ENCODE data around the gene HEXIM2.

HEXIM2 gene

GRCh38 chr17:45130681-45131615, 30.7 kb upstream of the HEXIM2 start:
- peak overlapping the region; percentile 23 for H3K27ac Mint-ChIP-seq (ENCODE audit: low read depth)
- no peak for ATAC-seq (replicated peaks; ENCODE audit: extremely low read depth, poor library complexity, severe bottlenecking)
- peaks cover 8% of the 10 kb centered on the region for H3K36me3 Mint-ChIP-seq (ENCODE audit: insufficient read depth)
- no peak for DNase-seq (ENCODE audit: low spot score in 2 of 2)
- no peaks in the 10 kb centered on the region for H3K9me3 Mint-ChIP-seq
- H3K4me1 Mint-ChIP-seq: peaks cover 9% of the 10 kb centered on the region
- H3K27me3 Mint-ChIP-seq: no peaks in the 10 kb centered on the region
- H3K4me3 Mint-ChIP-seq: peak overlapping the region; percentile 82

- ATAC-seq (replicated peaks; ENCODE audit: extremely low read depth, poor library complexity, severe bottlenecking) (no peak), DNase-seq (ENCODE audit: low spot score in 2 of 2) (peak in 1 of 2 donors; percentile 22)
- Mint-ChIP-seq H3K27me3 (no peaks in the 10 kb centered on the region), H3K9me3 (no peaks in the 10 kb centered on the region), H3K27ac (ENCODE audit: low read depth) (no peak overlapping the region), H3K4me1 (peaks cover 15% of the 10 kb centered on the region), H3K4me3 (peak overlapping the region; percentile 82), H3K36me3 (ENCODE audit: insufficient read depth) (peaks cover 8% of the 10 kb centered on the region)
Observed at GRCh38 chr17:45131616-45132319, 29.9 kb upstream of the HEXIM2 start.

- peaks cover 8% of the 10 kb centered on the region for H3K36me3 Mint-ChIP-seq (ENCODE audit: insufficient read depth)
- H3K27me3 Mint-ChIP-seq: no peaks in the 10 kb centered on the region
- peak within 1 kb of the TSS; percentile 82 for H3K4me3 Mint-ChIP-seq
- DNase-seq (ENCODE audit: low spot score in 2 of 2) (no peak), ATAC-seq (replicated peaks; ENCODE audit: extremely low read depth, poor library complexity, severe bottlenecking) (no peak)
- H3K4me1 Mint-ChIP-seq: peaks cover 15% of the 10 kb centered on the region
- no peaks in the 10 kb centered on the region for H3K9me3 Mint-ChIP-seq
- H3K27ac Mint-ChIP-seq (ENCODE audit: low read depth): peak within 1 kb of the TSS; percentile 90
Observed at GRCh38 chr17:45132320-45132571, 29.4 kb upstream of the HEXIM2 start, which contains the start of gene PLCD3. PLCD3 (minus strand) TSS chr17:45132515; CDS start chr17:45132410, 105 bp downstream.

GRCh38 chr17:45132572-45133463, 28.9 kb upstream of the HEXIM2 start:
- H3K9me3 Mint-ChIP-seq: no peaks in the 10 kb centered on the region
- H3K4me1 Mint-ChIP-seq: peaks cover 15% of the 10 kb centered on the region
- no peaks in the 10 kb centered on the region for H3K27me3 Mint-ChIP-seq
- peak overlapping the region; percentile 82 for H3K4me3 Mint-ChIP-seq
- DNase-seq (ENCODE audit: low spot score in 2 of 2): peak; percentile 52 to 60
- peak; percentile 50 for ATAC-seq (replicated peaks; ENCODE audit: extremely low read depth, poor library complexity, severe bottlenecking)
- peaks cover 8% of the 10 kb centered on the region for H3K36me3 Mint-ChIP-seq (ENCODE audit: insufficient read depth)
- peak overlapping the region; percentile 90 for H3K27ac Mint-ChIP-seq (ENCODE audit: low read depth)

- no peaks in the 10 kb centered on the region for H3K27me3 Mint-ChIP-seq
- H3K27ac Mint-ChIP-seq (ENCODE audit: low read depth): peak within 1 kb of the TSS; percentile 54
- H3K4me3 Mint-ChIP-seq: peak within 1 kb of the TSS; percentile 85
- DNase-seq (ENCODE audit: low spot score in 2 of 2) (peak; percentile 96 to 99), ATAC-seq (replicated peaks; ENCODE audit: extremely low read depth, poor library complexity, severe bottlenecking) (peak; percentile 91)
- H3K4me1 Mint-ChIP-seq: peaks cover 15% of the 10 kb centered on the region
- H3K9me3 Mint-ChIP-seq: no peaks in the 10 kb centered on the region
- peaks cover 9% of the 10 kb centered on the region for H3K36me3 Mint-ChIP-seq (ENCODE audit: insufficient read depth)
Observed at GRCh38 chr17:45135192-45135977, 26.3 kb upstream of the HEXIM2 start, which contains the start of gene ACBD4. ACBD4 (plus strand) TSS chr17:45135687; CDS start chr17:45136145, 458 bp downstream.

- Mint-ChIP-seq H3K27me3 (no peaks in the 10 kb centered on the region), H3K36me3 (ENCODE audit: insufficient read depth) (peaks cover 9% of the 10 kb centered on the region), H3K9me3 (no peaks in the 10 kb centered on the region), H3K4me3 (peak overlapping the region; percentile 85), H3K27ac (ENCODE audit: low read depth) (peak overlapping the region; percentile 54), H3K4me1 (peaks cover 20% of the 10 kb centered on the region)
- ATAC-seq (replicated peaks; ENCODE audit: extremely low read depth, poor library complexity, severe bottlenecking) (no peak), DNase-seq (ENCODE audit: low spot score in 2 of 2) (no peak)
Observed at GRCh38 chr17:45135978-45136791, 25.5 kb upstream of the HEXIM2 start.

- Mint-ChIP-seq H3K27me3 (no peaks in the 10 kb centered on the region), H3K9me3 (no peaks in the 10 kb centered on the region), H3K27ac (ENCODE audit: low read depth) (no peak overlapping the region), H3K36me3 (ENCODE audit: insufficient read depth) (peaks cover 7% of the 10 kb centered on the region), H3K4me3 (peak overlapping the region; percentile 85), H3K4me1 (peaks cover 24% of the 10 kb centered on the region)
- no peak for DNase-seq (ENCODE audit: low spot score in 2 of 2)
- ATAC-seq (replicated peaks; ENCODE audit: extremely low read depth, poor library complexity, severe bottlenecking): no peak
Observed at GRCh38 chr17:45136846-45137560, 24.7 kb upstream of the HEXIM2 start.

- Mint-ChIP-seq H3K9me3 (no peaks in the 10 kb centered on the region), H3K27me3 (no peaks in the 10 kb centered on the region), H3K4me1 (peaks cover 24% of the 10 kb centered on the region), H3K4me3 (no peak overlapping the region), H3K36me3 (ENCODE audit: insufficient read depth) (peaks cover 5% of the 10 kb centered on the region), H3K27ac (ENCODE audit: low read depth) (no peak overlapping the region)
- ATAC-seq (replicated peaks; ENCODE audit: extremely low read depth, poor library complexity, severe bottlenecking) (no peak), DNase-seq (ENCODE audit: low spot score in 2 of 2) (no peak)
Observed at GRCh38 chr17:45137561-45138305, 23.9 kb upstream of the HEXIM2 start.

- no peak for DNase-seq (ENCODE audit: low spot score in 2 of 2)
- Mint-ChIP-seq H3K4me1 (peaks cover 18% of the 10 kb centered on the region), H3K27me3 (no peaks in the 10 kb centered on the region), H3K27ac (ENCODE audit: low read depth) (no peak overlapping the region), H3K9me3 (no peaks in the 10 kb centered on the region), H3K36me3 (ENCODE audit: insufficient read depth) (peaks cover 4% of the 10 kb centered on the region), H3K4me3 (no peak overlapping the region)
- no peak for ATAC-seq (replicated peaks; ENCODE audit: extremely low read depth, poor library complexity, severe bottlenecking)
Observed at GRCh38 chr17:45138911-45139532, 22.7 kb upstream of the HEXIM2 start.

- H3K27ac Mint-ChIP-seq (ENCODE audit: low read depth): no peak overlapping the region
- H3K27me3 Mint-ChIP-seq: no peaks in the 10 kb centered on the region
- peaks cover 4% of the 10 kb centered on the region for H3K36me3 Mint-ChIP-seq (ENCODE audit: insufficient read depth)
- no peak overlapping the region for H3K4me3 Mint-ChIP-seq
- peaks cover 18% of the 10 kb centered on the region for H3K4me1 Mint-ChIP-seq
- DNase-seq (ENCODE audit: low spot score in 2 of 2) (no peak), ATAC-seq (replicated peaks; ENCODE audit: extremely low read depth, poor library complexity, severe bottlenecking) (no peak)
- H3K9me3 Mint-ChIP-seq: no peaks in the 10 kb centered on the region
Observed at GRCh38 chr17:45139533-45139920, 22.1 kb upstream of the HEXIM2 start.
